ENCODE results near the gene ATOSA. TPM values are rescaled to one million over a fixed set of nuclear protein-coding genes. Genes with fewer than 3 reads are reported as not detected.

The ATOSA gene
- total and polyA plus RNA-seq, 11 donors: 12.2 to 51.5 (median 29.8) TPM

- 44 to 57% (median 53%) methylated on average over 1 of the region's 1 CpG for WGBS, 4 donors
- Histone ChIP-seq H3K4me3 (no peak overlapping the region), H3K27me3 (no peaks in the 10 kb centered on the region), H3K36me3 (no peaks in the 10 kb centered on the region), H3K27ac (peak overlapping the region in 1 of 12 donors; percentile 7), H3K9me3 (no peaks in the 10 kb centered on the region), H3K4me1 (peaks cover 0 to 13% (median 3%) of the 10 kb centered on the region in 12 donors)
- no peak for TF ChIP-seq CTCF (IDR thresholded peaks at IDR 0.05)
- TF ChIP-seq POLR2A (IDR thresholded peaks at IDR 0.05): no peak
- ATAC-seq (no peak), DNase-seq (no peak)
- intact Hi-C loops (cut with DNase I): loop anchor here in 3 of 10 donors (5.0 to 10.0 kb wide), 2 partner anchors 49 to 51 kb away; no protein-coding TSS in a partner anchor
These were observed 4.4 kb upstream of the ATOSA start for GRCh38 chr15:52683580-52683979.

DNA sequence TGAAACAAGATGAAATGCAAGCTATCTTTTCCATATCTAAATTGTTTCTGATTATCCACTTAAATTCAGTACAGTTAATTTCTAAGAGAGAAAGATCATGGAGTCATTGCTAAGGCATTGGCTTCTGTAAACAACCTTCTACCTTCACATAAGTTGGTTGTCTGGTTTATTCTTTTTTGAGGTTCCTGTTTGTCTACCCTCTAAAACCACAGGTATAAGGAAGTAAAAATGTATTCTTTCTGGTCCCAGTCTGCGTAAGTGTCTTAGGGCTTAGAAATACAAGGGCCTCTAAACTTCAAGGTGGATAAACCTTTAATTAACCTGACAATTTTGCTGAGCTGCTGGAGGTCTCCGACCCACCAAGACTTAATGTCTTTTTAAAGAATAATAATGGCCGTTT, 3.6 kb upstream of the ATOSA start:
- intact Hi-C loops (cut with DNase I): loop anchor here in 3 of 10 donors (5.0 to 10.0 kb wide), 2 partner anchors 50 to 52 kb away; no protein-coding TSS in a partner anchor
- no peak overlapping the region for H3K4me3 ChIP-seq
- ATAC-seq (no peak), DNase-seq (no peak)
- H3K4me1 ChIP-seq: peaks cover 0 to 15% (median 3%) of the 10 kb centered on the region in 12 donors
- 84 to 87% (median 85%) methylated on average over 3 of the region's 3 CpGs for WGBS, 4 donors
- H3K36me3 ChIP-seq: no peaks in the 10 kb centered on the region
- TF ChIP-seq CTCF (IDR thresholded peaks at IDR 0.05) (no peak), POLR2A (IDR thresholded peaks at IDR 0.05) (no peak)
- peak overlapping the region in 1 of 12 donors; percentile 7 for H3K27ac ChIP-seq
- no peaks in the 10 kb centered on the region for H3K27me3 ChIP-seq
- no peaks in the 10 kb centered on the region for H3K9me3 ChIP-seq

- Histone ChIP-seq H3K27ac (peak overlapping the region in 1 of 12 donors; percentile 7), H3K9me3 (no peaks in the 10 kb centered on the region), H3K4me1 (peaks cover 0 to 21% (median 8%) of the 10 kb centered on the region in 12 donors), H3K27me3 (no peaks in the 10 kb centered on the region), H3K4me3 (no peak overlapping the region), H3K36me3 (peaks cover 0 to under 1% (median 0%) of the 10 kb centered on the region in 9 donors)
- ATAC-seq (no peak), DNase-seq (no peak)
- intact Hi-C loops (cut with DNase I): loop anchor here in 3 of 10 donors (5.0 to 10.0 kb wide), 2 partner anchors 50 to 53 kb away; no protein-coding TSS in a partner anchor
- no peak for TF ChIP-seq POLR2A (IDR thresholded peaks at IDR 0.05)
- TF ChIP-seq CTCF (IDR thresholded peaks at IDR 0.05): no peak
These were observed 3.0 kb upstream of the ATOSA start for GRCh38 chr15:52682200-52682599.

DNA sequence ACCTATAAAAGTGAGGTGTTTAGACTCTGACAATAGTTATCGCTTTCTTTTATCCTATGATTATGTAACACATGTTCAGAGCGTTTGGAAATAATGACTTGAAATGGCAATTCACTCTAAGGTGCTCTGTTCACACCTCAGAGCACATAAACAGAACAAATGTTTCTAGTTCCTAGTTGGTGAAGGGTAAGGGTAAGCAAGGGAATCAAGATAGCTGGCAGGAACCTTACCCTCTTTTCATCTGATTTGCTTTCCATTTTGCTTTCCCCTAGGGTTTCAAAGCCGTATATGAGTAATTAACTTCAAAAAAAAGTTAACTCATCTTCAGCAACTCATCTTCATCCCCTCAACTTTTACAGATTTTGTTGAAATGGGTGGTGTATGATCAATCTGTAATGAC, 2.3 kb upstream of the ATOSA start:
- H3K4me3 ChIP-seq: no peak overlapping the region
- TF ChIP-seq POLR2A (IDR thresholded peaks at IDR 0.05): no peak
- no peak for TF ChIP-seq CTCF (IDR thresholded peaks at IDR 0.05)
- H3K9me3 ChIP-seq: no peaks in the 10 kb centered on the region
- H3K27me3 ChIP-seq: no peaks in the 10 kb centered on the region
- intact Hi-C loops (cut with DNase I): loop anchor here in 3 of 10 donors (5.0 to 10.0 kb wide), 2 partner anchors 51 to 53 kb away; no protein-coding TSS in a partner anchor
- DNase-seq: no peak
- ATAC-seq: no peak
- H3K27ac ChIP-seq: no peak overlapping the region
- 91 to 95% (median 93%) methylated on average over 3 of the region's 3 CpGs for WGBS, 4 donors
- peaks cover 5 to 28% (median 16%) of the 10 kb centered on the region in 12 donors for H3K4me1 ChIP-seq
- peaks cover 0 to 8% (median 2%) of the 10 kb centered on the region in 9 donors for H3K36me3 ChIP-seq

All from heart left ventricle (tissue), 16 donors.